Measurements from ENCODE around the gene KAT6B. TPM values are rescaled to one million over a fixed set of nuclear protein-coding genes. Genes with fewer than 3 reads are reported as not detected.

KAT6B gene
- total RNA-seq, 1 donor, result 26.3 TPM

GRCh38 chr10:75079436-75080083 is 253.2 kb downstream of the KAT6B start:
- H3K4me3 ChIP-seq (ENCODE audit: low read depth, low read length), result no peak overlapping the region
- no peak for TF ChIP-seq CTCF (IDR thresholded peaks at IDR 0.05; ENCODE audit: insufficient read depth, low read depth, low read length)
- no peak for DNase-seq (ENCODE audit: low read depth)

GRCh38 chr10:75080554-75080953 is 254.2 kb downstream of the KAT6B start:
- no peak overlapping the region for H3K4me3 ChIP-seq (ENCODE audit: low read depth, low read length)
- no peak for TF ChIP-seq CTCF (IDR thresholded peaks at IDR 0.05; ENCODE audit: insufficient read depth, low read depth, low read length)
- no peak for DNase-seq (ENCODE audit: low read depth)

GRCh38 chr10:75081379-75081778 is 255.0 kb downstream of the KAT6B start:
- no peak for TF ChIP-seq CTCF (IDR thresholded peaks at IDR 0.05; ENCODE audit: insufficient read depth, low read depth, low read length)
- H3K4me3 ChIP-seq (ENCODE audit: low read depth, low read length), result no peak overlapping the region
- no peak for DNase-seq (ENCODE audit: low read depth)
